Panc1 (cell line): ENCODE results near the gene CCT8.

Experiments
- POLR2AphosphoS5 ChIP-seq: IDR thresholded peaks from 2 replicates; pipeline ENCODE4 v1.6.1; 2012; ENCODE audit warnings: mild to moderate bottlenecking, low read depth, low read length, moderate library complexity
- SIN3A ChIP-seq: IDR thresholded peaks from 2 replicates; pipeline ENCODE4 v1.6.1; 2012; ENCODE audit warnings: low read depth, mild to moderate bottlenecking, low read length, moderate library complexity, borderline replicate concordance; ENCODE audit not compliant: insufficient read depth
- TCF7L2 ChIP-seq: IDR thresholded peaks from 2 replicates; pipeline ENCODE4 v1.6.1; 2011; ENCODE audit warnings: mild to moderate bottlenecking, low read depth, low read length, inconsistent platforms
- TF ChIP-seq, protein P1 (sequence below): fragments of 450-650 bp; IDR thresholded peaks from 2 replicates; pipeline ENCODE4 v1.5.1; 2017; ENCODE audit warnings: mild to moderate bottlenecking
- TF ChIP-seq, protein P2 (sequence below), 2 experiments: IDR thresholded peaks; 2 replicates each; pipeline ENCODE4 v1.6.1; 2011 to 2012; ENCODE audit warnings: low read depth in 2 of 2, control low read depth in 1 of 2, low read length in 1 of 2, mild to moderate bottlenecking in 1 of 2, moderate library complexity in 1 of 2; ENCODE audit not compliant: insufficient read depth in 1 of 2

DNA sequence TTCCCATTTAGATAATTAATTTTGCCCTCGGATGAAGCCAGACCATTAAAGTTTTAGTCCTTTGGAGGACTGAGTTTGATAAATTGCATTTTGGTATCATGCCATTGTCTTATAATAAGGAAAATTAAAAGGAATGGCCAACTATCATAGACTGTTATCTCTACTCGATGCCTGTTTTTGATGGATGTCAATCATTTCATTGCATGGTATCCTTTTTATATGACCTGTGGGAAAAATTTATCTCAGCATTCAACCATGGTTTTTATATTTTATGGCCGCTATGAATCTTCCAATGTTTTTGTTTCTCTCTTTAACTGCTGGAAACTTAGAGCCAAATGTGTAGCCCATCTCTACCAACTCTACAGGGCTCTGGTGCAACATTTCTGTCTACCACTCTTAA, 9.9 kb upstream of the CCT8 start:
- TF ChIP-seq, protein P1, sequence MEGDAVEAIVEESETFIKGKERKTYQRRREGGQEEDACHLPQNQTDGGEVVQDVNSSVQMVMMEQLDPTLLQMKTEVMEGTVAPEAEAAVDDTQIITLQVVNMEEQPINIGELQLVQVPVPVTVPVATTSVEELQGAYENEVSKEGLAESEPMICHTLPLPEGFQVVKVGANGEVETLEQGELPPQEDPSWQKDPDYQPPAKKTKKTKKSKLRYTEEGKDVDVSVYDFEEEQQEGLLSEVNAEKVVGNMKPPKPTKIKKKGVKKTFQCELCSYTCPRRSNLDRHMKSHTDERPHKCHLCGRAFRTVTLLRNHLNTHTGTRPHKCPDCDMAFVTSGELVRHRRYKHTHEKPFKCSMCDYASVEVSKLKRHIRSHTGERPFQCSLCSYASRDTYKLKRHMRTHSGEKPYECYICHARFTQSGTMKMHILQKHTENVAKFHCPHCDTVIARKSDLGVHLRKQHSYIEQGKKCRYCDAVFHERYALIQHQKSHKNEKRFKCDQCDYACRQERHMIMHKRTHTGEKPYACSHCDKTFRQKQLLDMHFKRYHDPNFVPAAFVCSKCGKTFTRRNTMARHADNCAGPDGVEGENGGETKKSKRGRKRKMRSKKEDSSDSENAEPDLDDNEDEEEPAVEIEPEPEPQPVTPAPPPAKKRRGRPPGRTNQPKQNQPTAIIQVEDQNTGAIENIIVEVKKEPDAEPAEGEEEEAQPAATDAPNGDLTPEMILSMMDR: no peak
- no peak for TF ChIP-seq TCF7L2
- no peak for TF ChIP-seq SIN3A
- no peak for TF ChIP-seq POLR2AphosphoS5
- TF ChIP-seq, protein P2, sequence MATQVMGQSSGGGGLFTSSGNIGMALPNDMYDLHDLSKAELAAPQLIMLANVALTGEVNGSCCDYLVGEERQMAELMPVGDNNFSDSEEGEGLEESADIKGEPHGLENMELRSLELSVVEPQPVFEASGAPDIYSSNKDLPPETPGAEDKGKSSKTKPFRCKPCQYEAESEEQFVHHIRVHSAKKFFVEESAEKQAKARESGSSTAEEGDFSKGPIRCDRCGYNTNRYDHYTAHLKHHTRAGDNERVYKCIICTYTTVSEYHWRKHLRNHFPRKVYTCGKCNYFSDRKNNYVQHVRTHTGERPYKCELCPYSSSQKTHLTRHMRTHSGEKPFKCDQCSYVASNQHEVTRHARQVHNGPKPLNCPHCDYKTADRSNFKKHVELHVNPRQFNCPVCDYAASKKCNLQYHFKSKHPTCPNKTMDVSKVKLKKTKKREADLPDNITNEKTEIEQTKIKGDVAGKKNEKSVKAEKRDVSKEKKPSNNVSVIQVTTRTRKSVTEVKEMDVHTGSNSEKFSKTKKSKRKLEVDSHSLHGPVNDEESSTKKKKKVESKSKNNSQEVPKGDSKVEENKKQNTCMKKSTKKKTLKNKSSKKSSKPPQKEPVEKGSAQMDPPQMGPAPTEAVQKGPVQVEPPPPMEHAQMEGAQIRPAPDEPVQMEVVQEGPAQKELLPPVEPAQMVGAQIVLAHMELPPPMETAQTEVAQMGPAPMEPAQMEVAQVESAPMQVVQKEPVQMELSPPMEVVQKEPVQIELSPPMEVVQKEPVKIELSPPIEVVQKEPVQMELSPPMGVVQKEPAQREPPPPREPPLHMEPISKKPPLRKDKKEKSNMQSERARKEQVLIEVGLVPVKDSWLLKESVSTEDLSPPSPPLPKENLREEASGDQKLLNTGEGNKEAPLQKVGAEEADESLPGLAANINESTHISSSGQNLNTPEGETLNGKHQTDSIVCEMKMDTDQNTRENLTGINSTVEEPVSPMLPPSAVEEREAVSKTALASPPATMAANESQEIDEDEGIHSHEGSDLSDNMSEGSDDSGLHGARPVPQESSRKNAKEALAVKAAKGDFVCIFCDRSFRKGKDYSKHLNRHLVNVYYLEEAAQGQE (IDR thresholded peaks at IDR 0.05; ENCODE audit: insufficient read depth in 1 of 2, low read depth in 2 of 2, low read length in 1 of 2): no peak
